GM18505 (cell line): ENCODE data around the gene NLRP5.
"Not testable (repeated sequence)": the region's sequence is repeated elsewhere in the genome, so short reads cannot be mapped to it uniquely, and the experiment has no call there.

Experiments
- ATAC-seq: cut with Tn5 transposase; IDR thresholded peaks from one replicate; pipeline ENCODE4 v1.9.1; 2021; ENCODE audit not compliant: unreplicated experiment
- POLR2A ChIP-seq: IDR thresholded peaks from 4 replicates; pipeline ENCODE4 v1.6.1; 2011; ENCODE audit warnings: borderline replicate concordance; ENCODE audit not compliant: insufficient read depth, insufficient read length; ENCODE audit errors: extremely low read depth

NLRP5 gene

DNA sequence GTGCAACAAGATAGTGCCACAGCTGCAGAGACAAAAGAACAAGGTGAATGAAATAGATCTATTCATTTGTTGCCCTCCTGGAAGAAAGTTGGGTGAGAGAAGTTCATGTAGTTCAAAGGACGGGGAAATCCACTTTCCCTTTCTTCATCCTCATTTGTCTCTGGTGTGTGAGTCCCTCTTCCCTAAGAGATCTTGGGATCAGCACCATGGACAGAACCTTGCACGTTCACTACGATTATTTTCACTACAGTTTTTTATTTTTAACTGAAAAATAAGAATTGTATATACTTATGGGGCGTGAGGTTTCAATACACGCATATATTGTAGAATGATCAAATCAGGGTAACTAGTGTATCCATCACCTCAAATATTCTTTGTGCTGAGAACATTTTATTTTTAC lies 29.2 kb downstream of the NLRP5 start:
- no peak for TF ChIP-seq POLR2A
- no peak for ATAC-seq

DNA sequence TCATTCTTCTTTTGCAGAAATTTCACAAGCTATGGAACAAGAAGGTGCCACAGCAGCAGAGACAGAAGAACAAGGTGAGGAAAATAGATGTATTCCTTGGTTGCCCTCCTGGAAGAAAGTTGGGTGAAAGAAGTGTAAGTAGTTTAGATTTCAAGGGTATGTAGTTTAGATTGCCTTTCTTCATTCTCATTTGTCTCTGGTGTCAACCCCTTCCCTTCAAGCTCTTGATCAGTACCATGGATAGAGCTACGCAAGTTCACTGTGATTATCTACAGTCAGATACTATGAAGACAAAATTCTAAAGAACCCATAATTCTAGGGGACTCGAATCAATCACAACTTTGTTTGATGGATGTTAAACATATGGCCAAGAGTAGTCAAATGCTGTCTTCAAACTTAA lies 32.8 kb downstream of the NLRP5 start:
- not testable (repeated sequence) for ATAC-seq

GRCh38 chr19:56020355-56020975 lies 33.9 kb downstream of the NLRP5 start:
- ATAC-seq: not testable (repeated sequence)

DNA sequence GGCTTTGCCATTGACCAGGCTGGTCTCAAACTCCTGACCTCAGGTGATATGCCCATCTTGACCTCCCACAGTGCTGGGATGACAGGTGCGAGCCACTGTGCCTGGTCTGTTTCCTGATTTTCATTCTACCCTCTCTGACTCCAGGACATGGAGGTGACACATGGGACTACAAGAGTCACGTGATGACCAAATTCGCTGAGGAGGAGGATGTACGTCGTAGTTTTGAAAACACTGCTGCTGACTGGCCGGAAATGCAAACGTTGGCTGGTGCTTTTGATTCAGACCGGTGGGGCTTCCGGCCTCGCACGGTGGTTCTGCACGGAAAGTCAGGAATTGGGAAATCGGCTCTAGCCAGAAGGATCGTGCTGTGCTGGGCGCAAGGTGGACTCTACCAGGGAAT lies 40.2 kb downstream of the NLRP5 start:
- no peak for ATAC-seq
- no peak for TF ChIP-seq POLR2A

DNA sequence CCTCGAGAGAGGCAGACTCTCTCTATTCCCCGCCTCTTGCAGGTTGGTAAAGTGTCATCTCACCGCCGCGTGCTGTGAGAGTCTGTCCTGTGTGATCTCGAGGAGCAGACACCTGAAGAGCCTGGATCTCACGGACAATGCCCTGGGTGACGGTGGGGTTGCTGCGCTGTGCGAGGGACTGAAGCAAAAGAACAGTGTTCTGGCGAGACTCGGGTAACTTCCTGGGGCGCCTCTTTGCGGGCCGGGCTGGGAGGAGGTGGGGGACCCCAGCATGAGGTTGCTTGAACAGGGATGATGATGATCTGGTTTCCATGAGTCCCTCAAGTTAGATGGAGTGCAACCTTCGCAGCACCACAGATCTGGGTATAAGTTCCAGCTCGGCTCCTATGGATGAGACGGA lies 67.0 kb downstream of the NLRP5 start:
- ATAC-seq: no peak
- TF ChIP-seq POLR2A: no peak

GRCh38 chr19:56066152-56067023 lies 79.8 kb downstream of the NLRP5 start:
- TF ChIP-seq POLR2A: no peak
- peak; percentile 62 for ATAC-seq

DNA sequence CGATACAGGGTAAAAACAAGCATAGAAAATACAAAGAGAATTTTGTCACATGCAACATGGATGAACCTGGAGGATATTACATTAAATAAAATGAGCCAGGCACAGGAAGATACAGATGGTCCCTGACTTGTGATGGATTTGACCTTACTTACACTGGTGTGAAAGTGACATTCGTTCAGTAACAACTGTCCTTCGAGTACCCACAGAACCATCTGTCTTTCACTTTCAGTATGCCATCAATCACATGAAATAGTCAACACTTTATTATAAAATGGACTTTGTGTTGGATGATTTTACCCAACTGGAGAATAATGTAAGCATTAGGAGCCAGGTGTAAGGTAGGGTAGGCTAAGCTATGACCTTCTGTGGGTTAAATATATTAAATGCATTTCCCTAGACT lies 83.1 kb downstream of the NLRP5 start:
- no peak for ATAC-seq
- TF ChIP-seq POLR2A: no peak

DNA sequence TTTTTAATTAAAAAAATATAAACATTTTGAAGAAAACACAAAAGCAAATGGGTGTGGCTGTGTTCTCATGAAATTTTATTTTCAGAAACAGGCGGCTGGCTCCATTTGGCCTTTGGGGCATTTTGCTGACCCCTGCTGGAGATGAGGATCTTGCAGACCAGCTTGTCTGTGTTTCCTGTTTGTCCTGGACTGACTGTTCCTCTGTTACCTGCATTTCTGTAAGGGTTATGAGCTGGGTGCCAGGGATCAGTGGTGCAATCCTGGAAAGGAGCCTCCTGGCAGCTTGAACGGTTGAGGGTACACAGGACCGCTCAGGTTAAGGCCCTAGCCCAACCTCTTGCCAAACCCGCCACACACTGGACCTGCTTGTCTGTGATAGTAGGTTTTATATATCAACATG lies 84.6 kb downstream of the NLRP5 start:
- TF ChIP-seq POLR2A: no peak
- no peak for ATAC-seq

GRCh38 chr19:56076498-56076897 lies 89.9 kb downstream of the NLRP5 start:
- no peak for TF ChIP-seq POLR2A
- ATAC-seq: no peak

DNA sequence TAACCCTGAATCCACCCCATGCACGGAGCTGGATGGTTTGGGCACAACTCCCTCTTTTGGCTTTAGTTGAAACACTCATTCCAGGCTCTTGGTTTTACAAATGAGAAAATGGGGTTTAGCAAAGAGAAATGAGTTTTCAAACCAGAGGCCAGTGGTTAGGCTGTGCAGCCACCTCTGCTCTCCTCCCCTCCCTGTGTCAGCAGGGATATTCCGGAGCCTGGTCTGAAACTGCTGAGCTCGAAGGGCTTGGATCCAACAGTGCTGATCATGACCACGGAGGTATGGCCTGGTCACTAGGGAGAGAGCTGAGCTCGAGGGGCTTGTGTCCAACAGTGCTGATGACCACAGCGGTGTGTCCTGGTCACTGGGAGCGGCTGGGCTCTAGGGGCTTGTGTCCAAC lies 93.0 kb downstream of the NLRP5 start:
- no peak for TF ChIP-seq POLR2A
- no peak for ATAC-seq

- peak; percentile 42 for TF ChIP-seq POLR2A
- peak; percentile 78 for ATAC-seq
These were observed 94.3 kb downstream of the NLRP5 start for GRCh38 chr19:56080669-56081401.

DNA sequence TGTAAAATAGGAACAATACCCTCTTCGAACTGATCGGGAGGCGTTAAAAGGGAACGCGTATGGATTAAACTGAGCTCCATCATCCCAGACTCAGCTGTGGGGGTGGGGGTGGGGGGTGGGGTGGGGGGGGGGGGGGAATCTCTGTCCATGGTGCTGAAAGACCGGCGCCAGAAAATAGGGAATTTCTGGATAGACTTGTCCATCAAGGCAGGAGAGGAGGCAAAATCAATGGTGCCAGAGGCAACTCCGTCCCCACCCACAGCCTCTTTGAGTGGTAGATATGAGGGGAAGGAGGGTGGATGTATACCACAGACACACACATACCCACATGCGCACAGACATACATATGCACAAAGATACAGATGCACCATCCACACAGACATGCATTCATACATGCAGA lies 97.1 kb downstream of the NLRP5 start:
- no peak for TF ChIP-seq POLR2A
- no peak for ATAC-seq

- ATAC-seq: no peak
- no peak for TF ChIP-seq POLR2A
These were observed 98.4 kb downstream of the NLRP5 start for GRCh38 chr19:56084835-56085536.
